H9 (cell line): ENCODE measurements around the gene FAM53B. TPM values are rescaled to one million over a fixed set of nuclear protein-coding genes. Genes with fewer than 3 reads are reported as not detected.

Source experiments
- DNase-seq: peaks from one replicate; pipeline ENCODE4 v3.0.0-alpha.2; 2017
- H2AFZ ChIP-seq: one replicate; pipeline ENCODE4 v1.6.1; 2013; ENCODE audit warnings: mild to moderate bottlenecking, low read length, control low read depth, moderate library complexity
- H2AK5ac ChIP-seq: 2 replicates; pipeline ENCODE4 v1.6.1; 2013; ENCODE audit warnings: low read length, control low read depth, mixed read lengths; ENCODE audit not compliant: insufficient read length
- H2BK120ac ChIP-seq: one replicate; pipeline ENCODE4 v1.6.1; 2013; ENCODE audit warnings: low read depth, mild to moderate bottlenecking, low read length, control low read depth, inconsistent platforms; ENCODE audit not compliant: poor library complexity, severe bottlenecking
- H2BK12ac ChIP-seq: 2 replicates; pipeline ENCODE4 v1.6.1; 2013; ENCODE audit warnings: low read length, control low read depth, mixed read lengths, low read depth; ENCODE audit not compliant: insufficient read length
- H2BK15ac ChIP-seq: 2 replicates; pipeline ENCODE4 v1.6.1; 2013; ENCODE audit warnings: low read depth, low read length, control low read depth
- H2BK20ac ChIP-seq: one replicate; pipeline ENCODE4 v1.6.1; 2013; ENCODE audit warnings: low read depth, mild to moderate bottlenecking, low read length, control low read depth, inconsistent platforms; ENCODE audit not compliant: poor library complexity, severe bottlenecking
- H2BK5ac ChIP-seq: 2 replicates; pipeline ENCODE4 v1.6.1; 2013; ENCODE audit warnings: low read length, control low read depth, mixed read lengths; ENCODE audit not compliant: insufficient read length
- H3K14ac ChIP-seq: 2 replicates; pipeline ENCODE4 v1.6.1; 2013; ENCODE audit warnings: low read length, control low read depth; ENCODE audit not compliant: insufficient read depth
- H3K18ac ChIP-seq: 2 replicates; pipeline ENCODE4 v1.6.1; 2013; ENCODE audit warnings: low read depth, mild to moderate bottlenecking, mixed read lengths, low read length, control low read depth; ENCODE audit not compliant: insufficient read length
- H3K23ac ChIP-seq: 2 replicates; pipeline ENCODE4 v1.6.1; 2013; ENCODE audit warnings: low read length, control low read depth, mixed read lengths, low read depth; ENCODE audit not compliant: insufficient read length
- H3K23me2 ChIP-seq: 2 replicates; pipeline ENCODE4 v1.6.1; 2013; ENCODE audit warnings: low read depth, mild to moderate bottlenecking, mixed read lengths, low read length, control low read depth; ENCODE audit not compliant: insufficient read length, poor library complexity, severe bottlenecking
- H3K27ac ChIP-seq: 2 replicates; pipeline ENCODE4 v1.5.1; 2013; ENCODE audit warnings: low read length, control low read depth, mixed read lengths, low read depth; ENCODE audit not compliant: insufficient read length
- H3K27me3 ChIP-seq: 2 replicates; pipeline ENCODE4 v1.6.1; 2013; ENCODE audit warnings: low read length, control low read depth, inconsistent platforms; ENCODE audit not compliant: insufficient read depth
- H3K4ac ChIP-seq: 2 replicates; pipeline ENCODE4 v1.6.1; 2013; ENCODE audit warnings: low read depth, mild to moderate bottlenecking, control low read depth, inconsistent platforms, low read length, moderate library complexity
- H3K4me1 ChIP-seq: 2 replicates; pipeline ENCODE4 v1.6.1; 2013; ENCODE audit warnings: low read length, control low read depth, inconsistent platforms; ENCODE audit not compliant: insufficient read depth
- H3K4me2 ChIP-seq: 2 replicates; pipeline ENCODE4 v1.6.1; 2013; ENCODE audit warnings: low read length, control low read depth, mixed read lengths; ENCODE audit not compliant: insufficient read length, insufficient read depth
- H3K56ac ChIP-seq: 2 replicates; pipeline ENCODE4 v1.6.1; 2013; ENCODE audit warnings: low read depth, mild to moderate bottlenecking, mixed read lengths, low read length, control low read depth; ENCODE audit not compliant: insufficient read length
- H3K79me1 ChIP-seq: 2 replicates; pipeline ENCODE4 v1.6.1; 2013; ENCODE audit warnings: low read depth, mild to moderate bottlenecking, moderate library complexity, low read length, control low read depth, inconsistent platforms; ENCODE audit not compliant: insufficient read depth, poor library complexity, severe bottlenecking
- H3K79me2 ChIP-seq: 2 replicates; pipeline ENCODE4 v1.6.1; 2013; ENCODE audit warnings: low read length, control low read depth, inconsistent platforms; ENCODE audit not compliant: insufficient read depth
- H3K9ac ChIP-seq: 2 replicates; pipeline ENCODE4 v1.6.1; 2013; ENCODE audit warnings: low read length, control low read depth, mixed read lengths; ENCODE audit not compliant: insufficient read length; ENCODE audit errors: extremely low read depth
- H3K9me3 ChIP-seq: one replicate; pipeline ENCODE4 v1.6.1; 2013; ENCODE audit warnings: low read depth, low read length, inconsistent platforms; ENCODE audit not compliant: control insufficient read depth
- H3T11ph ChIP-seq: one replicate; pipeline ENCODE4 v1.6.1; 2013; ENCODE audit warnings: mild to moderate bottlenecking, low read length, control low read depth, inconsistent platforms
- H4K20me1 ChIP-seq: one replicate; pipeline ENCODE4 v1.6.1; 2013; ENCODE audit not compliant: control insufficient read depth, insufficient read length, insufficient read depth
- H4K5ac ChIP-seq: 2 replicates; pipeline ENCODE4 v1.6.1; 2013; ENCODE audit warnings: low read depth, mild to moderate bottlenecking, mixed read lengths, low read length, control low read depth; ENCODE audit not compliant: insufficient read length
- H4K8ac ChIP-seq: replicated peaks from 2 replicates; pipeline ENCODE4 v1.6.1; 2013; ENCODE audit warnings: low read length, control low read depth, mixed read lengths, low read depth; ENCODE audit not compliant: insufficient read length
- H4K91ac ChIP-seq: 2 replicates; pipeline ENCODE4 v1.6.1; 2013; ENCODE audit warnings: low read depth, mild to moderate bottlenecking, moderate library complexity, mixed read lengths, low read length, control low read depth; ENCODE audit not compliant: insufficient read length
- H3K27ac Mint-ChIP-seq, 3 experiments: 2 replicates in 2 of 3; 3 replicates in 1 of 3; pipeline ENCODE4 v1.8.0; 2020 to 2021; ENCODE audit warnings: mixed read lengths in 3 of 3, mild to moderate bottlenecking in 1 of 3, moderate library complexity in 1 of 3
- H3K27me3 Mint-ChIP-seq: 2 replicates; pipeline ENCODE4 v1.8.0; 2021; ENCODE audit warnings: low read depth, mild to moderate bottlenecking, moderate library complexity, mixed read lengths
- H3K36me3 Mint-ChIP-seq, 3 experiments: 2 replicates in 2 of 3; 3 replicates in 1 of 3; pipeline ENCODE4 v1.8.0; 2020 to 2021; ENCODE audit warnings: low read depth in 3 of 3, mixed read lengths in 3 of 3; ENCODE audit not compliant: insufficient read depth in 1 of 3
- H3K4me1 Mint-ChIP-seq, 2 experiments: 2 replicates each; pipeline ENCODE4 v1.8.0; 2020; ENCODE audit warnings: mixed read lengths in 2 of 2
- H3K4me3 Mint-ChIP-seq, 2 experiments: 2 replicates in 1 of 2; 3 replicates in 1 of 2; pipeline ENCODE4 v1.8.0; 2020 to 2021; ENCODE audit warnings: mild to moderate bottlenecking in 2 of 2, mixed read lengths in 2 of 2, moderate library complexity in 1 of 2
- H3K9me3 Mint-ChIP-seq, 2 experiments: 2 replicates in 1 of 2; 3 replicates in 1 of 2; pipeline ENCODE4 v1.8.0; 2020; ENCODE audit warnings: mild to moderate bottlenecking in 2 of 2, mixed read lengths in 2 of 2, moderate library complexity in 1 of 2
- whole genome bisulfite sequencing: extraction: QIAGEN DNeasy Blood & Tissue Kit; methylation state at CpG from one replicate; pipeline ENCODE4 v1.1.7; 2013; ENCODE audit warnings: missing lambda C conversion rate, low lambda C conversion rate, mixed read lengths; ENCODE audit not compliant: insufficient read length; ENCODE audit errors: extremely low coverage; 5-methylcytosine and 5-hydroxymethylcytosine counted together
- total RNA-seq: library from RNA; stranded (reverse); gene quantifications from 2 replicates; pipeline ENCODE4 v1.2.1, GENCODE V29; 2021
- TF ChIP-seq, protein P1 (sequence below): fragments of 200-600 bp; sonication (generic); conservative IDR thresholded peaks from 3 replicates; pipeline ENCODE4 v1.8.0; 2021; ENCODE audit warnings: antibody characterized with exemption, mild to moderate bottlenecking

The FAM53B gene
- total RNA-seq, 1 experiment from 2014 or later = 11.5 TPM

DNA sequence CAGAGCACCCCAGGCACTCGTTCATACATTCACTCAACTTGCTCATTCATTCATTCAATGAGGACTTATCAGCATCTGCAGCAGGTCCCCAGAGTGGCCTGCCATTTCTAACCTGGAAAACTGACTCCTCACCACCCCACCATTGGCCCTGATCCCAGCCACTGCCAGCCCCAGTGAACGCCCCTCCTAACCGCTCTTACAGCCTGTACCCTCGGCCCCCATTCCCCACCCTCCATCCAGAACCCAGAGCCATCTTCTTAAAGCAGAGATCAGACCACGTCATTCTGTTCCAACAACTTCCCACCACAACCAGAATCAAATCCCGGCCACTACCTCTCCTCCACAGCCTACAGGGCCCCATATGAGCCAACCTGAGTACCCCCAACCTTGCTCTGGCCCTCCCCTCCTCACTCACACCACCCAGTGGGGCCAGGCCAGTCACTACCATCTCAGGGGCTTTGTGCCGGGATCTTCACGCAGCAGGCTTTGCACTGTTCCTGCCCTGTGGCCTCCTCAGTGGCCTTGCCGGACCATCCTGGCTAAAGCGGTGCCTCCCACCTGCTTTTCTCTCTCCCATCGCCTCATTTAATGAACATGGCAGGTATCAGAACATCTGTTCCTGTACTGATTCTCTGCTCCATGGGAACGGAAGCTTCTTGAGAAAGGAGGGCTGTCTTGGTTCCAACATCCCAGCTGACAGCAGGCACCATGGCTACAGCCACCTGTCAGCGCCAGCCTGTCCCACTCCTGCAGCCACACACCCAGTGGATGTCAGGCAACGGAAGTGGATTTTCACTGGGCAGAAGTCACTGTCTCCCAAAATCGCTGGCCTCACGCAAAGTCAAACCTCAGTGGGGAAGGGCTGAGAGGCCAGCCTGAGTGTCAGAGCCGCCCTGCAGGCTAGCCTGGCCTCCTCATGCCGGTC lies 45.4 kb downstream of the FAM53B start:
- Histone ChIP-seq H4K20me1 (no peaks in the 10 kb centered on the region), H2BK20ac (no peak overlapping the region), H2BK15ac (no peak overlapping the region), H2BK12ac (no peak overlapping the region), H3K23me2 (no peaks in the 10 kb centered on the region), H3K56ac (no peak overlapping the region), H3K4me2 (no peak overlapping the region), H3T11ph (no peak overlapping the region), H4K91ac (no peak overlapping the region), H4K5ac (no peak overlapping the region), H2BK5ac (no peak overlapping the region), H3K14ac (no peak overlapping the region; the same call in 1 of the 2 replicates), H3K27ac (no peak overlapping the region), H3K9me3 (no peaks in the 10 kb centered on the region), H3K27me3 (no peaks in the 10 kb centered on the region), H3K23ac (no peak overlapping the region), H3K4me1 (no peaks in the 10 kb centered on the region), H2AFZ (no peak overlapping the region), H3K9ac (no peak overlapping the region), H2AK5ac (no peak overlapping the region), H2BK120ac (no peak overlapping the region), H3K4ac (no peak overlapping the region), H3K79me2 (no peaks in the 10 kb centered on the region), H3K18ac (no peak overlapping the region), H3K79me1 (no peaks in the 10 kb centered on the region), H4K8ac (no peak overlapping the region)
- TF ChIP-seq, protein P1, sequence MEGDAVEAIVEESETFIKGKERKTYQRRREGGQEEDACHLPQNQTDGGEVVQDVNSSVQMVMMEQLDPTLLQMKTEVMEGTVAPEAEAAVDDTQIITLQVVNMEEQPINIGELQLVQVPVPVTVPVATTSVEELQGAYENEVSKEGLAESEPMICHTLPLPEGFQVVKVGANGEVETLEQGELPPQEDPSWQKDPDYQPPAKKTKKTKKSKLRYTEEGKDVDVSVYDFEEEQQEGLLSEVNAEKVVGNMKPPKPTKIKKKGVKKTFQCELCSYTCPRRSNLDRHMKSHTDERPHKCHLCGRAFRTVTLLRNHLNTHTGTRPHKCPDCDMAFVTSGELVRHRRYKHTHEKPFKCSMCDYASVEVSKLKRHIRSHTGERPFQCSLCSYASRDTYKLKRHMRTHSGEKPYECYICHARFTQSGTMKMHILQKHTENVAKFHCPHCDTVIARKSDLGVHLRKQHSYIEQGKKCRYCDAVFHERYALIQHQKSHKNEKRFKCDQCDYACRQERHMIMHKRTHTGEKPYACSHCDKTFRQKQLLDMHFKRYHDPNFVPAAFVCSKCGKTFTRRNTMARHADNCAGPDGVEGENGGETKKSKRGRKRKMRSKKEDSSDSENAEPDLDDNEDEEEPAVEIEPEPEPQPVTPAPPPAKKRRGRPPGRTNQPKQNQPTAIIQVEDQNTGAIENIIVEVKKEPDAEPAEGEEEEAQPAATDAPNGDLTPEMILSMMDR = no peak
- H3K4me1 Mint-ChIP-seq = peaks cover 5 to 14% of the 10 kb centered on the region in 2 experiments
- no peak overlapping the region for H3K4me3 Mint-ChIP-seq
- H3K27ac Mint-ChIP-seq = peak overlapping the region in 2 of 3 experiments; percentile 24 to 34; a peak in 4 of 7 replicates
- no peak for DNase-seq
- no peaks in the 10 kb centered on the region for H3K27me3 Mint-ChIP-seq
- H3K9me3 Mint-ChIP-seq = no peaks in the 10 kb centered on the region
- H3K36me3 Mint-ChIP-seq = peaks cover 5 to 11% (median 6%) of the 10 kb centered on the region in 3 experiments; a peak in 6 of 7 replicates
- WGBS = no CpG with 5 or more reads among the region's 18 CpGs
